ENCODE data around the gene COL20A1. TPM values are rescaled to one million over a fixed set of nuclear protein-coding genes. Genes with fewer than 3 reads are reported as not detected.

COL20A1 gene
- 10 to 100 TPM; 14.4 to 17.1 TPM for total RNA-seq
- 17.2 TPM for polyA plus RNA-seq (ENCODE audit: insufficient read depth, low read depth, low replicate concordance)
- long read RNA-seq, donor 1, partial matches to known transcripts: 0 of 1 reads
- long read RNA-seq, donor 1, other reads (novel, unspliced or antisense): 0 of 1 reads
- long read RNA-seq, donor 2: 0 reads

DNA sequence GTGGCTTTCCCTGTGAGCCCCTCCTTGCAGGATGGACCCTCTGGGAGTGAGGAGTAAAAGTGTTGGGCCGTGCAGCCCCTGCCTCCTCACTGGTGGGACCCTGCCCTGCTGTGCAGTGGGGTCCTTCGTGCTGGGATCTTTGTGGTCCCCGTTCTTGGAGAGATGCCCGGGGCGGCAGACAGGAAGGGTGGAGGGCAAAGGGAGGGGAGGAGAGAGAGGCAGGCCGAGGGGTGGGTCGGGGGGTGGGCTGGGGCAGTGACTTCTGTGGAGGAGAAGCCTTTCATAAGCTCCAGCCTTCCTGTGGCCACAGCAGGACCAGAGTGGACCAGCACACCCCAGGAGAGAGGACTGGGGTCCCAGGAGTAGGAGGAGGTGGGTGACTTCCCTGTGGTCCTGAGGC is at the start of gene COL20A1:
COL20A1 (plus strand) TSS at position 283 of the 400 bp plus-strand sequence. CDS start 1,922 bp downstream, outside the sequence.
- no peaks in the 10 kb centered on the region for H3K36me3 ChIP-seq (ENCODE audit: low read depth, missing control alignments)
- no peak within 1 kb of the TSS for H3K4me3 ChIP-seq
- H3K27ac ChIP-seq: no peak within 1 kb of the TSS
- peaks cover 2% of the 10 kb centered on the region for H3K4me1 ChIP-seq
- no peak for DNase-seq
- intact Hi-C loops (cut with DNase I; ENCODE audit: low total_unique reads): no loop called here
- WGBS, 2 donors: 46 to 59% methylated on average over 7 of the region's 7 CpGs
- no peaks in the 10 kb centered on the region for H3K27me3 ChIP-seq
- no peaks in the 10 kb centered on the region for H3K9me3 ChIP-seq
- TF ChIP-seq, protein P1, sequence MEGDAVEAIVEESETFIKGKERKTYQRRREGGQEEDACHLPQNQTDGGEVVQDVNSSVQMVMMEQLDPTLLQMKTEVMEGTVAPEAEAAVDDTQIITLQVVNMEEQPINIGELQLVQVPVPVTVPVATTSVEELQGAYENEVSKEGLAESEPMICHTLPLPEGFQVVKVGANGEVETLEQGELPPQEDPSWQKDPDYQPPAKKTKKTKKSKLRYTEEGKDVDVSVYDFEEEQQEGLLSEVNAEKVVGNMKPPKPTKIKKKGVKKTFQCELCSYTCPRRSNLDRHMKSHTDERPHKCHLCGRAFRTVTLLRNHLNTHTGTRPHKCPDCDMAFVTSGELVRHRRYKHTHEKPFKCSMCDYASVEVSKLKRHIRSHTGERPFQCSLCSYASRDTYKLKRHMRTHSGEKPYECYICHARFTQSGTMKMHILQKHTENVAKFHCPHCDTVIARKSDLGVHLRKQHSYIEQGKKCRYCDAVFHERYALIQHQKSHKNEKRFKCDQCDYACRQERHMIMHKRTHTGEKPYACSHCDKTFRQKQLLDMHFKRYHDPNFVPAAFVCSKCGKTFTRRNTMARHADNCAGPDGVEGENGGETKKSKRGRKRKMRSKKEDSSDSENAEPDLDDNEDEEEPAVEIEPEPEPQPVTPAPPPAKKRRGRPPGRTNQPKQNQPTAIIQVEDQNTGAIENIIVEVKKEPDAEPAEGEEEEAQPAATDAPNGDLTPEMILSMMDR (IDR thresholded peaks at IDR 0.05): no peak
- TF ChIP-seq POLR2A (IDR thresholded peaks at IDR 0.05): no peak

DNA sequence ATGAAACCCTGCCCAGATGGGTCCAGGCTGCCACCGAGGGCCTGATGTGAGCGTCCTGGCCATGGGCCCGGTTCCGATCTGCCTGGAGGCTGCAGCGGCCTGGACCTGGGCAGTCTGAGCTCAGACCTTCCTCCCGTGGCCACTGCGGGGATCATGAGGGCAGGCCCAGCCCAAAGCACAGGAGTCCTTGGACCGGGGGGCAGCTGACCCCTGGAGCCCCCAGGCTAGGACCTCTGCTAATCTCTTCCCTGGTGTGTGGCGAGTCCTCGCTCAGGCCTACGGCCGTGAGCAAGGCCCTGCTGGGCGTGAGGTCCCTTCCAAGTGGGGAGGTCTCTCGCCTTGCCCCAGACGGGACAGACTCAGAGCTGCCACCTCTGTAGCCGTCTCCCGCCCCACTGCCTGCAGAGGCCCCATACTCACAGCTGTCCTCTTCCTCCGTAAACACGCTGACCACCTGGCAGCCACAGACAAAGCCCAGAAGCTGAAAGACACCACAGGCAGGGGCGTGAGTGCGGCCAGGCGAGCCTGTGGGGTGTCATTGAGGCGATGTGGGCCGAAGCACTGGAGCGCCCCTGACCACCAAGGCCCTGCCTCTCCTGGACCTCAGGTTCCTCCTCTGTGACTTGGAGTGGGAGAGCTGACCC is 49.3 kb upstream of the COL20A1 start:
- Histone ChIP-seq H3K27ac (no peak overlapping the region), H3K27me3 (no peaks in the 10 kb centered on the region), H3K36me3 (ENCODE audit: low read depth, missing control alignments) (no peaks in the 10 kb centered on the region), H3K4me3 (no peak overlapping the region), H3K4me1 (no peaks in the 10 kb centered on the region), H3K9me3 (no peaks in the 10 kb centered on the region)
- intact Hi-C loops (cut with DNase I; ENCODE audit: low total_unique reads): no loop called here
- 92 to 98% methylated on average over 8 to 20 of the region's 25 CpGs for WGBS, 2 donors
- no peak for DNase-seq
- TF ChIP-seq, protein P1 (IDR thresholded peaks at IDR 0.05): no peak
- no peak for TF ChIP-seq POLR2A (IDR thresholded peaks at IDR 0.05)

DNA sequence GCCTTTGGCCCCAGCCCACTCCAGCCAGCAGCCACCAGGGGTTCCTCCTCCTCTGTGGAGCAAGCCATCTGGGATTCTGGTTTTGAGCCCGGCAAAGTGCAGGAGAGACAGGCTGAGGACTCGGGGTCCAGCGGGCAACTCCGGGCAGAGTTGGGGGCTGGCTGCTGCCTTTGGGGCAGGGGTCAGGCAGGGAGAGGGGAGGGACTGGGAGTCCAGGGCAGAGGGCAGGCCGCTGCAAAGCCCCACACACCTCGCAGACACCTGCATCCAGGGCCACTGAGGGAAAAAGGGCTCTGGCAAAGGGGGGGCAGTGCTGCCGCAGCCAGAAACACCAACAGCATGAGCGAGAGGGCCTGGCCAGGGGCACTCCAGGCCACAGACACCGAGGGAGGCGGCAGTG is 48.5 kb upstream of the COL20A1 start:
- WGBS, 2 donors: 92 to 93% methylated on average over 10 of the region's 10 CpGs
- intact Hi-C loops (cut with DNase I; ENCODE audit: low total_unique reads): no loop called here

DNA sequence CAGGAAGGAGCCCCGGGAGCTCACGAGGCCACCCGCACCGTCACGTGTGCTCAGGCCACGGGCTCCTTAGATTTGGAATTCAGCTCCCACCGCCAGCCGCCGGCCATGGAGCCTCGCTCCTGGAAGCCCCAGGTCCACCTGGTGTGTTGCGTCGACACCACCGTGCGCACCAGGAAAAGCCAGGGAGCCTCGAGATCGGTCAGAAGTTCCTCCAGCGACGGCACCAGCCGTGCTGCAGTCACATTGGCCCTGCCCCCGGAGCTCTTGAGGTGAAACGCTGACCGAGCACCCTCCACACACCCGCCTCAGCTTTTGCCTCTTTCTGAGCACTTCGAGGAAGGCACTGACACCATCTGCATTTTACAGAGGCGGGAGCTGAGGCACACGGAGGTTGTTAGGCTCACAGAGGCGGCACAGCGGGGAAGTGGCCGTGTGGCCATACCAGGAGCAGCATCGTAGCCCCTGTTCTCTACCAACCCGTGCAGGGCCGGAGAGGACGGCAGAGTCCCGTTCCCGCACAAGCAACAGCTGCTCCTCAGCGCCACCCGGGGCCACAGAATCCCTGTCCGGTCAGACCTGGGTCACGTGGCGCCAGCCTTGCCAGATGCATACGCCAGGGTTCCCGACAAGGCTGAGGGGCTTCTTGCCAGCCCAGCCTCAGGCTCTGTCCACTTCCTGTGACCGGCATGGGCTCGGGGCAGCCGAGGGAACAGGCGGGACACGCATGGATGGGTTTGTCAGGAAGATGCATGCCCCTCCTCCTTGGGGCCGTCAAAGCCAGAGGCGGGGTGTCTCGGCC is 46.3 kb upstream of the COL20A1 start:
- no peaks in the 10 kb centered on the region for H3K36me3 ChIP-seq (ENCODE audit: low read depth, missing control alignments)
- no peak for TF ChIP-seq POLR2A (IDR thresholded peaks at IDR 0.05)
- TF ChIP-seq, protein P1 (IDR thresholded peaks at IDR 0.05): no peak
- no peaks in the 10 kb centered on the region for H3K4me1 ChIP-seq
- no peaks in the 10 kb centered on the region for H3K9me3 ChIP-seq
- H3K4me3 ChIP-seq: no peak overlapping the region
- DNase-seq: peak; percentile 57
- WGBS, 2 donors: 61 to 71% methylated on average over 16 to 50 of the region's 50 CpGs
- intact Hi-C loops (cut with DNase I; ENCODE audit: low total_unique reads): no loop called here
- no peaks in the 10 kb centered on the region for H3K27me3 ChIP-seq
- H3K27ac ChIP-seq: no peak overlapping the region

More for the DNA sequence above, 48.5 kb upstream of the COL20A1 start:
- no peaks in the 10 kb centered on the region for H3K9me3 ChIP-seq
- no peaks in the 10 kb centered on the region for H3K36me3 ChIP-seq (ENCODE audit: low read depth, missing control alignments)
- no peak overlapping the region for H3K4me3 ChIP-seq
- H3K27ac ChIP-seq: no peak overlapping the region
- no peaks in the 10 kb centered on the region for H3K27me3 ChIP-seq
- TF ChIP-seq, protein P1 (IDR thresholded peaks at IDR 0.05): no peak
- TF ChIP-seq POLR2A (IDR thresholded peaks at IDR 0.05): no peak
- no peak for DNase-seq
- H3K4me1 ChIP-seq: no peaks in the 10 kb centered on the region

Measured in testis (tissue), 5 donors.